Panc1 (cell line): ENCODE data around the gene MRPL57. TPM values are rescaled to one million over a fixed set of nuclear protein-coding genes. Genes with fewer than 3 reads are reported as not detected.

Experiments used
- ATAC-seq: fragments of 200-7000 bp; cut with Tn5 transposase; 2 replicates; pipeline ENCODE4 v1.9.1; 2020; ENCODE audit warnings: mild to moderate bottlenecking, moderate library complexity
- BruUV-seq: library from RNA; stranded (reverse); fragments of 400-500 nt; replicated peaks from 2 replicates; lab custom pipeline; 2021; lab: Mats Ljungman, UMichigan
- CTCF ChIA-PET: fragments of 300-600 bp; sonication (Branson Sonifier 250); formaldehyde crosslinking; loops from one replicate; lab custom pipeline; 2022; ENCODE audit warnings: antibody characterized with exemption; lab: Charles Lee
- POLR2A ChIA-PET: fragments of 300-600 bp; sonication (Branson Sonifier 250); formaldehyde crosslinking; loops from one replicate; lab custom pipeline; 2022; ENCODE audit warnings: antibody characterized with exemption; lab: Charles Lee
- DNase-seq: peaks from one replicate; pipeline ENCODE4 v3.0.0-alpha.2; 2010; ENCODE audit warnings: low read depth, low spot score
- H3K27ac ChIP-seq: 2 replicates; pipeline ENCODE4 v1.5.1; 2011; ENCODE audit warnings: mild to moderate bottlenecking, low read length, inconsistent platforms
- H3K27me3 ChIP-seq: fragments of 200-500 bp; sonication (Bioruptor generic); 2 replicates; pipeline ENCODE4 v1.6.0; 2014; ENCODE audit warnings: low read length, inconsistent platforms; ENCODE audit not compliant: control insufficient read depth, insufficient read depth
- H3K36me3 ChIP-seq: fragments of 200-500 bp; sonication (Bioruptor generic); 2 replicates; pipeline ENCODE4 v1.5.1; 2014; ENCODE audit warnings: inconsistent platforms, mild to moderate bottlenecking, low read length, moderate library complexity; ENCODE audit not compliant: control insufficient read depth, insufficient read depth
- H3K4me1 ChIP-seq: 2 replicates; pipeline ENCODE4 v1.5.1; 2011; ENCODE audit warnings: inconsistent platforms, mild to moderate bottlenecking, low read length, moderate library complexity; ENCODE audit not compliant: control insufficient read depth, insufficient read depth
- H3K4me3 ChIP-seq, 2 experiments: 2 replicates each; pipeline ENCODE4 v1.5.1; 2011 to 2012; ENCODE audit warnings: low read depth in 2 of 2, low read length in 2 of 2, mild to moderate bottlenecking in 2 of 2, inconsistent platforms in 1 of 2, moderate library complexity in 1 of 2
- H3K9me3 ChIP-seq: fragments of 200-500 bp; sonication (Bioruptor generic); 2 replicates; pipeline ENCODE4 v1.5.1; 2014; ENCODE audit warnings: low read depth, mild to moderate bottlenecking, inconsistent platforms, low read length, moderate library complexity; ENCODE audit not compliant: control insufficient read depth, insufficient read depth
- POLR2AphosphoS5 ChIP-seq: IDR thresholded peaks from 2 replicates; pipeline ENCODE4 v1.6.1; 2012; ENCODE audit warnings: mild to moderate bottlenecking, low read depth, low read length, moderate library complexity
- REST ChIP-seq, 2 experiments: IDR thresholded peaks; 2 replicates each; pipeline ENCODE4 v1.6.1; 2011 to 2012; ENCODE audit warnings: low read depth in 2 of 2, control low read depth in 1 of 2, low read length in 1 of 2, mild to moderate bottlenecking in 1 of 2, moderate library complexity in 1 of 2; ENCODE audit not compliant: insufficient read depth in 1 of 2
- SIN3A ChIP-seq: IDR thresholded peaks from 2 replicates; pipeline ENCODE4 v1.6.1; 2012; ENCODE audit warnings: low read depth, mild to moderate bottlenecking, low read length, moderate library complexity, borderline replicate concordance; ENCODE audit not compliant: insufficient read depth
- TCF7L2 ChIP-seq: IDR thresholded peaks from 2 replicates; pipeline ENCODE4 v1.6.1; 2011; ENCODE audit warnings: mild to moderate bottlenecking, low read depth, low read length, inconsistent platforms
- in situ Hi-C: cut with HindIII; loops from 2 replicates; pipeline ENCODE4 v1.10.0; 2016; ENCODE audit warnings: low sequenced_read_pairs, low pct_unique_long_range_greater_than_20kb
- intact Hi-C: fragments of 100-400 bp; cut with micrococcal nuclease; formaldehyde crosslinking; loops from one replicate; pipeline ENCODE4 v1.10.0; 2022; ENCODE audit not compliant: unreplicated experiment
- total RNA-seq: library from RNA; stranded (reverse); gene quantifications from one replicate; pipeline ENCODE4 v1.2.1, GENCODE V29; 2021; ENCODE audit not compliant: unreplicated experiment
- TF ChIP-seq, protein P1 (sequence below): fragments of 450-650 bp; IDR thresholded peaks from 2 replicates; pipeline ENCODE4 v1.5.1; 2017; ENCODE audit warnings: mild to moderate bottlenecking

The MRPL57 gene
- total RNA-seq, 1 experiment from 2014 or later = 14.0 TPM

GRCh38 chr13:21176982-21177284, 475 bp downstream of the MRPL57 start:
- Histone ChIP-seq H3K9me3 (no peaks in the 10 kb centered on the region), H3K27me3 (no peaks in the 10 kb centered on the region), H3K36me3 (peaks cover 7% of the 10 kb centered on the region), H3K4me3 (peak overlapping the region; percentile 68 to 80), H3K27ac (peak overlapping the region; percentile 92), H3K4me1 (peaks cover 6% of the 10 kb centered on the region; the same call in 1 of the 2 replicates)
- ATAC-seq = peak; percentile 29
- no peak for DNase-seq
- POLR2A ChIA-PET = interaction anchor here (0.6 kb wide), 1 partner anchor 143 kb away, joined by 7 read pairs; no protein-coding TSS in a partner anchor
- intact Hi-C loops = no loop called here
- no peak for TF ChIP-seq TCF7L2
- TF ChIP-seq, protein P1, sequence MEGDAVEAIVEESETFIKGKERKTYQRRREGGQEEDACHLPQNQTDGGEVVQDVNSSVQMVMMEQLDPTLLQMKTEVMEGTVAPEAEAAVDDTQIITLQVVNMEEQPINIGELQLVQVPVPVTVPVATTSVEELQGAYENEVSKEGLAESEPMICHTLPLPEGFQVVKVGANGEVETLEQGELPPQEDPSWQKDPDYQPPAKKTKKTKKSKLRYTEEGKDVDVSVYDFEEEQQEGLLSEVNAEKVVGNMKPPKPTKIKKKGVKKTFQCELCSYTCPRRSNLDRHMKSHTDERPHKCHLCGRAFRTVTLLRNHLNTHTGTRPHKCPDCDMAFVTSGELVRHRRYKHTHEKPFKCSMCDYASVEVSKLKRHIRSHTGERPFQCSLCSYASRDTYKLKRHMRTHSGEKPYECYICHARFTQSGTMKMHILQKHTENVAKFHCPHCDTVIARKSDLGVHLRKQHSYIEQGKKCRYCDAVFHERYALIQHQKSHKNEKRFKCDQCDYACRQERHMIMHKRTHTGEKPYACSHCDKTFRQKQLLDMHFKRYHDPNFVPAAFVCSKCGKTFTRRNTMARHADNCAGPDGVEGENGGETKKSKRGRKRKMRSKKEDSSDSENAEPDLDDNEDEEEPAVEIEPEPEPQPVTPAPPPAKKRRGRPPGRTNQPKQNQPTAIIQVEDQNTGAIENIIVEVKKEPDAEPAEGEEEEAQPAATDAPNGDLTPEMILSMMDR = no peak
- no peak for TF ChIP-seq POLR2AphosphoS5
- TF ChIP-seq SIN3A = no peak
- TF ChIP-seq REST (IDR thresholded peaks at IDR 0.05; ENCODE audit: insufficient read depth in 1 of 2, low read depth in 2 of 2, low read length in 1 of 2) = no peak
- in situ Hi-C loops = no loop called here
- no TSS peak for BruUV-seq
- CTCF ChIA-PET = no interaction called here

DNA sequence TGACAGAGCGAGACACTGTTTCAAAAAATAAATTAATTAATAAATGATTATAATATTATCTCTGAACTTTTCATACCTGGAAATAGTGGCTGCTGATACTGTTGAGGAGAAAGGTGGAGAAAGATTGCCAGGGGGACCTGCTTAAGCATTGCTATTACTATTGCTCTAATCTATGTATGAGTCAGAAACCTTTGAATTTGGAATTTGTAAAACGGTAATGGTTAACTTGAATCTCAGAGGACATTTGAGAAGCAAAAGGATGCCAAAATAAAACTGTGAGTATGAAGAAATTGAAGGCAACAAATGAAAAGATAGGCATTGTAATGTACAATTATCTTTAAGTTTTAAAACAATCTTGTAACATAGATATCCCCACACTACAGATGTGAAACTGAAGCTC, 5.2 kb downstream of the MRPL57 start:
- no peak for ATAC-seq
- intact Hi-C loops = no loop called here
- POLR2A ChIA-PET = no interaction called here

More for the DNA sequence above, 5.2 kb downstream of the MRPL57 start:
- Histone ChIP-seq H3K27ac (no peak overlapping the region), H3K4me3 (no peak overlapping the region), H3K9me3 (no peaks in the 10 kb centered on the region), H3K4me1 (peaks cover 6% of the 10 kb centered on the region; the same call in 1 of the 2 replicates), H3K27me3 (no peaks in the 10 kb centered on the region), H3K36me3 (no peaks in the 10 kb centered on the region; the same call in 1 of the 2 replicates)
- in situ Hi-C loops = no loop called here
- BruUV-seq = no TSS peak
- CTCF ChIA-PET = no interaction called here
- DNase-seq = no peak
- TF ChIP-seq TCF7L2 = no peak
- TF ChIP-seq REST (IDR thresholded peaks at IDR 0.05; ENCODE audit: insufficient read depth in 1 of 2, low read depth in 2 of 2, low read length in 1 of 2) = no peak
- TF ChIP-seq, protein P1 = no peak
- TF ChIP-seq POLR2AphosphoS5 = no peak
- no peak for TF ChIP-seq SIN3A
